Neural cell (in vitro differentiated cells): ENCODE measurements around the gene CBL. TPM values are rescaled to one million over a fixed set of nuclear protein-coding genes. Genes with fewer than 3 reads are reported as not detected.

Source experiments
- H2AFZ ChIP-seq: fragments of 200-600, 300-800 bp; sonication (generic), shearing (Covaris generic); 2 replicates; pipeline ENCODE4 v1.6.0; 2014; ENCODE audit warnings: low read depth, mild to moderate bottlenecking, antibody characterized with exemption, low read length, moderate library complexity
- H3F3A ChIP-seq: fragments of 200-600 bp; shearing (Covaris generic); 2 replicates; pipeline ENCODE4 v1.6.1; 2016; ENCODE audit warnings: mild to moderate bottlenecking, moderate library complexity, mixed read lengths, antibody characterized with exemption, low read length; ENCODE audit not compliant: insufficient read depth, poor library complexity, severe bottlenecking
- H3K27ac ChIP-seq: fragments of 200-600, 300-800 bp; sonication (generic), shearing (Covaris generic); 2 replicates; pipeline ENCODE4 v1.5.1; 2014; ENCODE audit warnings: mild to moderate bottlenecking, low read length, moderate library complexity
- H3K27me3 ChIP-seq: fragments of 300-800, 200-600 bp; sonication (generic), shearing (Covaris generic); 2 replicates; pipeline ENCODE4 v1.6.0; 2014; ENCODE audit warnings: mild to moderate bottlenecking, low read depth, low read length, moderate library complexity; ENCODE audit not compliant: insufficient read depth
- H3K36me3 ChIP-seq: fragments of 300-800, 200-600 bp; sonication (generic), shearing (Covaris generic); 2 replicates; pipeline ENCODE4 v1.5.1; 2014; ENCODE audit warnings: mild to moderate bottlenecking, antibody characterized with exemption, low read length, moderate library complexity; ENCODE audit not compliant: insufficient read depth
- H3K4me2 ChIP-seq: fragments of 300-800, 200-600 bp; sonication (generic), shearing (Covaris generic); 2 replicates; pipeline ENCODE4 v1.6.0; 2014; ENCODE audit warnings: mild to moderate bottlenecking, low read length
- H3K4me3 ChIP-seq: fragments of 300-800, 200-600 bp; sonication (generic), shearing (Covaris generic); 2 replicates; pipeline ENCODE4 v1.5.1; 2014; ENCODE audit warnings: mild to moderate bottlenecking, low read length, moderate library complexity
- H3K79me2 ChIP-seq: fragments of 200-600 bp; shearing (Covaris generic); replicated peaks from 2 replicates; pipeline ENCODE4 v1.6.0; 2014; ENCODE audit warnings: mild to moderate bottlenecking, low read length, moderate library complexity; ENCODE audit not compliant: insufficient read depth
- H3K9ac ChIP-seq: fragments of 300-800, 200-600 bp; sonication (generic), shearing (Covaris generic); 2 replicates; pipeline ENCODE4 v1.6.1; 2016; ENCODE audit warnings: mild to moderate bottlenecking, low read length, mixed read lengths
- H3K9me2 ChIP-seq: fragments of 200-600 bp; shearing (Covaris generic); 2 replicates; pipeline ENCODE4 v1.6.1; 2016; ENCODE audit warnings: mild to moderate bottlenecking, low read length, mixed read lengths; ENCODE audit not compliant: insufficient read depth
- H3K9me3 ChIP-seq: fragments of 200-600, 300-800 bp; sonication (generic), shearing (Covaris generic); 2 replicates; pipeline ENCODE4 v1.6.1; 2016; ENCODE audit warnings: mild to moderate bottlenecking, mixed run types, low read length, moderate library complexity, mixed read lengths
- H4K20me1 ChIP-seq: fragments of 200-600 bp; shearing (Covaris generic); 2 replicates; pipeline ENCODE4 v1.6.1; 2016; ENCODE audit warnings: mild to moderate bottlenecking, mixed run types; ENCODE audit not compliant: insufficient read depth
- EP300 ChIP-seq: fragments of 450-650 bp; conservative IDR thresholded peaks from 2 replicates; pipeline ENCODE4 v1.6.1; 2014; ENCODE audit warnings: antibody characterized with exemption, mild to moderate bottlenecking, moderate library complexity; ENCODE audit not compliant: poor library complexity, severe bottlenecking
- EZH2 ChIP-seq: fragments of 200-600, 300-800 bp; shearing (Covaris generic), sonication (generic); IDR thresholded peaks from 2 replicates; pipeline ENCODE4 v1.6.1; 2014; ENCODE audit warnings: antibody characterized with exemption, low read length, borderline replicate concordance, mild to moderate bottlenecking; ENCODE audit not compliant: insufficient read depth, poor library complexity, severe bottlenecking
- MXI1 ChIP-seq: fragments of 450-650 bp; conservative IDR thresholded peaks from 2 replicates; pipeline ENCODE4 v1.6.1; 2014; ENCODE audit warnings: antibody characterized with exemption, mild to moderate bottlenecking; ENCODE audit not compliant: poor library complexity, severe bottlenecking
- POLR2AphosphoS5 ChIP-seq: IDR thresholded peaks from 2 replicates; pipeline ENCODE4 v1.6.1; 2012
- RAD21 ChIP-seq: fragments of 450-650 bp; conservative IDR thresholded peaks from 2 replicates; pipeline ENCODE4 v1.6.1; 2014; ENCODE audit warnings: antibody characterized with exemption, mild to moderate bottlenecking, moderate library complexity
- SMC3 ChIP-seq: fragments of 450-650 bp; conservative IDR thresholded peaks from 2 replicates; pipeline ENCODE4 v1.6.1; 2014; ENCODE audit warnings: antibody characterized with exemption, mild to moderate bottlenecking, moderate library complexity; ENCODE audit not compliant: poor library complexity
- TAF1 ChIP-seq: IDR thresholded peaks from 2 replicates; pipeline ENCODE4 v1.6.1; 2012; ENCODE audit warnings: low read depth
- polyA plus RNA-seq: library from polyadenylated mRNA; depleted of rRNA; stranded (reverse); fragments of >200 nt; gene quantifications from 2 replicates; pipeline ENCODE4 v1.2.3, GENCODE V29; 2014
- TF ChIP-seq, protein P1 (sequence below): IDR thresholded peaks from 2 replicates; pipeline ENCODE4 v1.6.1; 2012; ENCODE audit warnings: borderline replicate concordance
- TF ChIP-seq, protein P2 (sequence below): fragments of 450-650 bp; IDR thresholded peaks from 2 replicates; pipeline ENCODE4 v1.5.1; 2014; ENCODE audit warnings: antibody characterized with exemption, mild to moderate bottlenecking, moderate library complexity; ENCODE audit not compliant: poor library complexity, severe bottlenecking

CBL gene
- polyA plus RNA-seq, 1 donor from 2014 or later: 10.5 TPM

DNA sequence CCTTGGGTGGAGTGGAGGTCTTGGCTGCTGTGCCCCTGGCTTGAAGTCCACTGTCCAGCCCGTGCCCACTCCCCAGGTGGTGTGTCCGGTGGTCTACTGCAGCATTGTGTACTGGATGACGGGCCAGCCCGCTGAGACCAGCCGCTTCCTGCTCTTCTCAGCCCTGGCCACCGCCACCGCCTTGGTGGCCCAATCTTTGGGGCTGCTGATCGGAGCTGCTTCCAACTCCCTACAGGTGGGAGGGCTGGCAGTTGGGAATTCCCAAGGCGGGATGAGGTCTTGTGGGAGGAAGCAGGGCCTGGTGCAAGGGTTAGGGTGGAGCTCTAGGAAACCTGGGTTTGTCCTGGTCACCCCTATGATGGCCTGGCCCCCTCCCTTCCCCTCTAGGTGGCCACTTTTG is 46.0 kb upstream of the CBL start:
- no peak overlapping the region for H3K4me3 ChIP-seq
- no peak overlapping the region for H3K9ac ChIP-seq
- no peaks in the 10 kb centered on the region for H4K20me1 ChIP-seq
- no peaks in the 10 kb centered on the region for H3K9me2 ChIP-seq
- no peak overlapping the region for H2AFZ ChIP-seq
- H3K79me2 ChIP-seq: no peaks in the 10 kb centered on the region
- no peaks in the 10 kb centered on the region for H3K36me3 ChIP-seq
- no peaks in the 10 kb centered on the region for H3K9me3 ChIP-seq
- no peak overlapping the region for H3K4me2 ChIP-seq
- no peaks in the 10 kb centered on the region for H3K27me3 ChIP-seq
- H3K27ac ChIP-seq: no peak overlapping the region
- no peaks in the 10 kb centered on the region for H3F3A ChIP-seq
- TF ChIP-seq RAD21 (no peak), EP300 (no peak), TAF1 (no peak), SMC3 (no peak), POLR2AphosphoS5 (no peak), EZH2 (no peak), MXI1 (no peak)
- TF ChIP-seq, protein P1, sequence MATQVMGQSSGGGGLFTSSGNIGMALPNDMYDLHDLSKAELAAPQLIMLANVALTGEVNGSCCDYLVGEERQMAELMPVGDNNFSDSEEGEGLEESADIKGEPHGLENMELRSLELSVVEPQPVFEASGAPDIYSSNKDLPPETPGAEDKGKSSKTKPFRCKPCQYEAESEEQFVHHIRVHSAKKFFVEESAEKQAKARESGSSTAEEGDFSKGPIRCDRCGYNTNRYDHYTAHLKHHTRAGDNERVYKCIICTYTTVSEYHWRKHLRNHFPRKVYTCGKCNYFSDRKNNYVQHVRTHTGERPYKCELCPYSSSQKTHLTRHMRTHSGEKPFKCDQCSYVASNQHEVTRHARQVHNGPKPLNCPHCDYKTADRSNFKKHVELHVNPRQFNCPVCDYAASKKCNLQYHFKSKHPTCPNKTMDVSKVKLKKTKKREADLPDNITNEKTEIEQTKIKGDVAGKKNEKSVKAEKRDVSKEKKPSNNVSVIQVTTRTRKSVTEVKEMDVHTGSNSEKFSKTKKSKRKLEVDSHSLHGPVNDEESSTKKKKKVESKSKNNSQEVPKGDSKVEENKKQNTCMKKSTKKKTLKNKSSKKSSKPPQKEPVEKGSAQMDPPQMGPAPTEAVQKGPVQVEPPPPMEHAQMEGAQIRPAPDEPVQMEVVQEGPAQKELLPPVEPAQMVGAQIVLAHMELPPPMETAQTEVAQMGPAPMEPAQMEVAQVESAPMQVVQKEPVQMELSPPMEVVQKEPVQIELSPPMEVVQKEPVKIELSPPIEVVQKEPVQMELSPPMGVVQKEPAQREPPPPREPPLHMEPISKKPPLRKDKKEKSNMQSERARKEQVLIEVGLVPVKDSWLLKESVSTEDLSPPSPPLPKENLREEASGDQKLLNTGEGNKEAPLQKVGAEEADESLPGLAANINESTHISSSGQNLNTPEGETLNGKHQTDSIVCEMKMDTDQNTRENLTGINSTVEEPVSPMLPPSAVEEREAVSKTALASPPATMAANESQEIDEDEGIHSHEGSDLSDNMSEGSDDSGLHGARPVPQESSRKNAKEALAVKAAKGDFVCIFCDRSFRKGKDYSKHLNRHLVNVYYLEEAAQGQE: no peak
- TF ChIP-seq, protein P2, sequence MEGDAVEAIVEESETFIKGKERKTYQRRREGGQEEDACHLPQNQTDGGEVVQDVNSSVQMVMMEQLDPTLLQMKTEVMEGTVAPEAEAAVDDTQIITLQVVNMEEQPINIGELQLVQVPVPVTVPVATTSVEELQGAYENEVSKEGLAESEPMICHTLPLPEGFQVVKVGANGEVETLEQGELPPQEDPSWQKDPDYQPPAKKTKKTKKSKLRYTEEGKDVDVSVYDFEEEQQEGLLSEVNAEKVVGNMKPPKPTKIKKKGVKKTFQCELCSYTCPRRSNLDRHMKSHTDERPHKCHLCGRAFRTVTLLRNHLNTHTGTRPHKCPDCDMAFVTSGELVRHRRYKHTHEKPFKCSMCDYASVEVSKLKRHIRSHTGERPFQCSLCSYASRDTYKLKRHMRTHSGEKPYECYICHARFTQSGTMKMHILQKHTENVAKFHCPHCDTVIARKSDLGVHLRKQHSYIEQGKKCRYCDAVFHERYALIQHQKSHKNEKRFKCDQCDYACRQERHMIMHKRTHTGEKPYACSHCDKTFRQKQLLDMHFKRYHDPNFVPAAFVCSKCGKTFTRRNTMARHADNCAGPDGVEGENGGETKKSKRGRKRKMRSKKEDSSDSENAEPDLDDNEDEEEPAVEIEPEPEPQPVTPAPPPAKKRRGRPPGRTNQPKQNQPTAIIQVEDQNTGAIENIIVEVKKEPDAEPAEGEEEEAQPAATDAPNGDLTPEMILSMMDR: no peak

DNA sequence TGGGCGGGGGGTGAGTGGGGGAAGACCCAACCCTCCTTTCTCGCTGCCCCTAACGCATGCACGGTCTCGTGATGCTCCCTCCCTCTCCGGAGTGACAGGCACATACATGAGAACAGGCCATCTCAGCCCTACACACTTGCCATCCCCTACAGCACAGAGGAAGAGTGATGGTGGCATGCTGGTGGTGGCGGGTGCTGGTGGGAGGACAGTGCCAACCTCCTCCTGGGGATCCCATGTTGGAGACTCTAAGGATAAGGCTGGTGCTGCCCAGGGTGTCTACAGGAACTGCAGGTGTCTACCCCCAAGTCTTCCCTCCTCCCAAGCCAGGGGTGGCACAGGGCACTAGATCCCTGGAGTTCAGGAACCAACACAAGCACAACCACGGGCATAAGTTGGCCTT is 44.3 kb upstream of the CBL start:
- Histone ChIP-seq H3K36me3 (no peaks in the 10 kb centered on the region), H3K9me3 (no peaks in the 10 kb centered on the region), H3K9me2 (no peaks in the 10 kb centered on the region), H3K27me3 (no peaks in the 10 kb centered on the region), H2AFZ (no peak overlapping the region), H3K4me3 (no peak overlapping the region), H4K20me1 (no peaks in the 10 kb centered on the region), H3K27ac (no peak overlapping the region), H3K9ac (no peak overlapping the region), H3F3A (no peaks in the 10 kb centered on the region), H3K4me2 (no peak overlapping the region), H3K79me2 (no peaks in the 10 kb centered on the region)
- TF ChIP-seq RAD21 (no peak), POLR2AphosphoS5 (no peak), MXI1 (no peak), EP300 (no peak), EZH2 (no peak), TAF1 (no peak), SMC3 (no peak)
- TF ChIP-seq, protein P1: no peak
- TF ChIP-seq, protein P2: no peak
